Measurements from ENCODE around the gene ANKRD62. TPM values are rescaled to one million over a fixed set of nuclear protein-coding genes. Genes with fewer than 3 reads are reported as not detected.

ANKRD62 gene
- total and polyA plus RNA-seq, 7 donors: 0.03 to 0.55 TPM; not detected in 5

GRCh38 chr18:12086677-12087470, 6.8 kb upstream of the ANKRD62 start:
- no peak for DNase-seq
- Histone ChIP-seq H3K4me3 (no peak overlapping the region), H3K9me3 (no peaks in the 10 kb centered on the region), H3K27ac (no peak overlapping the region), H3K4me1 (no peaks in the 10 kb centered on the region), H3K36me3 (no peaks in the 10 kb centered on the region), H3K27me3 (no peaks in the 10 kb centered on the region)
- intact Hi-C loops (cut with DNase I): no loop called here
- TF ChIP-seq POLR2A (IDR thresholded peaks at IDR 0.05) (no peak), EP300 (IDR thresholded peaks at IDR 0.05) (no peak), POLR2AphosphoS5 (IDR thresholded peaks at IDR 0.05) (no peak)
- TF ChIP-seq, protein P1, sequence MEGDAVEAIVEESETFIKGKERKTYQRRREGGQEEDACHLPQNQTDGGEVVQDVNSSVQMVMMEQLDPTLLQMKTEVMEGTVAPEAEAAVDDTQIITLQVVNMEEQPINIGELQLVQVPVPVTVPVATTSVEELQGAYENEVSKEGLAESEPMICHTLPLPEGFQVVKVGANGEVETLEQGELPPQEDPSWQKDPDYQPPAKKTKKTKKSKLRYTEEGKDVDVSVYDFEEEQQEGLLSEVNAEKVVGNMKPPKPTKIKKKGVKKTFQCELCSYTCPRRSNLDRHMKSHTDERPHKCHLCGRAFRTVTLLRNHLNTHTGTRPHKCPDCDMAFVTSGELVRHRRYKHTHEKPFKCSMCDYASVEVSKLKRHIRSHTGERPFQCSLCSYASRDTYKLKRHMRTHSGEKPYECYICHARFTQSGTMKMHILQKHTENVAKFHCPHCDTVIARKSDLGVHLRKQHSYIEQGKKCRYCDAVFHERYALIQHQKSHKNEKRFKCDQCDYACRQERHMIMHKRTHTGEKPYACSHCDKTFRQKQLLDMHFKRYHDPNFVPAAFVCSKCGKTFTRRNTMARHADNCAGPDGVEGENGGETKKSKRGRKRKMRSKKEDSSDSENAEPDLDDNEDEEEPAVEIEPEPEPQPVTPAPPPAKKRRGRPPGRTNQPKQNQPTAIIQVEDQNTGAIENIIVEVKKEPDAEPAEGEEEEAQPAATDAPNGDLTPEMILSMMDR (IDR thresholded peaks at IDR 0.05): no peak
- WGBS, 2 donors: 87 to 89% methylated on average over 18 of the region's 18 CpGs

DNA sequence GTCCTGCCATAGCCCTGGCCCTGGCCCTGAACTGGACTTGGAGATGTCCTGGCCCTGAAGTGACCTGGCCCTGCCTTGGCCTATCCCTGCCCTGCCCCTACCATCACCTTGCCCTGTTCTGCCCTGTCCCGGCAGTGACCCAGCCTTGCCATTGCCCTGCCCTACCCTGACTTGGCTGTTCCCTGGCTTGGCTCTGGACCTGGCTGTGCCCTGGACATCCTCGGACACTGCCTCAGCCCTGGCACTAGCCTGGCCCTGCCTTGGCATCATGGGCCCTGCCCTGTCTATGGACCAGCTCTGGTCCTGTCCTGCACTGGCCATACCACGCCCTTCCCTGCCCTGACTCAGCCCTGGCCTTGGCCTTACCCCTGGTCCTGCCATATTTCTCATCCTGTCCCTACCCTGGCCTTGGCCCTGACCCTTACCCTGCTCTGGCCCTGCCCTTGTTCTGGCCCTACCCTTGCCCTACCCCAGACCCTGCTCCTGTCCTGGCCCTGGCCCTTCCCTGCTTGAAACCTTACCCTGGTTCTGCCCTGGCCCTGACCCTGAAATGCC, 6.1 kb upstream of the ANKRD62 start:
- intact Hi-C loops (cut with DNase I): no loop called here
- H3K9me3 ChIP-seq: no peaks in the 10 kb centered on the region
- WGBS, 2 donors: 86 to 89% methylated on average over 3 of the region's 3 CpGs
- TF ChIP-seq POLR2A (IDR thresholded peaks at IDR 0.05) (no peak), POLR2AphosphoS5 (IDR thresholded peaks at IDR 0.05) (no peak), EP300 (IDR thresholded peaks at IDR 0.05) (no peak)
- TF ChIP-seq, protein P1 (IDR thresholded peaks at IDR 0.05): no peak
- H3K27ac ChIP-seq: no peak overlapping the region
- H3K27me3 ChIP-seq: no peaks in the 10 kb centered on the region
- H3K4me3 ChIP-seq: no peak overlapping the region
- no peaks in the 10 kb centered on the region for H3K4me1 ChIP-seq
- H3K36me3 ChIP-seq: no peaks in the 10 kb centered on the region
- DNase-seq: no peak

DNA sequence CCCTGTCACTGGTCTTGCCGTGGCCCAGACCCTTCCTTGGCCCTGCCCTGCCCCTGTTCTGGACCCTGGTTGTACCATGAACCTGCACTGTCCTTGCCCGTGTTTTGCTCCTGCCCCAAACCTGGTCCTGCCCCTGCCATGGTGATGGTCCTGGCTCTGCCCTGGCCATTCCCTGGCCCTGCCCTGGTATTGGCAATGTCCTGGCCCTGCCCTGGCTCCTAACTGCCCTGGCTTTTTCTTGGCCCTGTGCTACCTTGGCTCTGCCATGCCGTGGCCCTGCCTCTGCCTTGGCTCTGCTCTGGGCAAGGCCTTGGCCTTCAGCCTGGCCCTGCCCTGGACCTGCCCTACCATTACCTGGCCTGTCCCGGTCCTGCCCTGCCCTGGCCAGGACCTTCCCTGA, 5.5 kb upstream of the ANKRD62 start:
- H3K27me3 ChIP-seq: no peaks in the 10 kb centered on the region
- H3K9me3 ChIP-seq: no peaks in the 10 kb centered on the region
- intact Hi-C loops (cut with DNase I): no loop called here
- H3K4me1 ChIP-seq: no peaks in the 10 kb centered on the region
- DNase-seq: no peak
- TF ChIP-seq, protein P1 (IDR thresholded peaks at IDR 0.05): no peak
- TF ChIP-seq POLR2A (IDR thresholded peaks at IDR 0.05) (no peak), EP300 (IDR thresholded peaks at IDR 0.05) (no peak), POLR2AphosphoS5 (IDR thresholded peaks at IDR 0.05) (no peak)
- no peak overlapping the region for H3K4me3 ChIP-seq
- H3K36me3 ChIP-seq: no peaks in the 10 kb centered on the region
- 70 to 90% methylated on average over 4 of the region's 4 CpGs for WGBS, 2 donors
- no peak overlapping the region for H3K27ac ChIP-seq

DNA sequence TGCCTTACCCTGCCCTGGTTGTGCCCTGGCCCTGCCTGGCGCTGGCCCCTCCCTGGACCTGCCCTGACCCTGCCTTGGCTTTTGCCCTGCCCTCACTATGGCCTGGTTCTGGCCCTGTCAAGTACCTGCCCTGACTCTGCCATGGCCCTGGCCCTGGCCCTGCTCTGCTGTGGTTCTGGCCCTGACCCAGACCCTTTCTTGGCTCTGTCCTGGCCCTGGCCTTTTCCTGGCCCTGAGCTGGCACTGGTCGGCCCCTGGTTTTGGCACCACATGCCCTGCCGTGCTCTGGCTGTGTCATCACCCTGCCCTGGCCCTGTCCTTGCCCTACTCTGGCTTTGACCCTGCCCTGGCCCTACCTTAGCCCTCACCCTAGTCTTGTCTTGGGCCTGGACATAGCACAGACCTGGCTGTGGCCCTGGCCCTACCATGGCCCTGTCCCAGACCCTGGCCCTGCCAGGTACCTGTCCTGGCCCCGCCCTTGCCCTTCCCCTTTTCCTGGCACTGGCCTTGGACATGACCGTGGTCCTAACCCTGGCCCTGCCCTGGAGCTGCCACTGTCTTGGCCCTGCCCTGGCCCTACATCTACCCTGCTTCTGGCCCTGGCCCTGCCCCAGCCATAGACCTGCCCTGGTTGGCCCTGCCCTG, 4.8 kb upstream of the ANKRD62 start:
- WGBS, 2 donors: 73 to 84% methylated on average over 5 of the region's 5 CpGs
- H3K36me3 ChIP-seq: no peaks in the 10 kb centered on the region
- H3K27me3 ChIP-seq: no peaks in the 10 kb centered on the region
- H3K27ac ChIP-seq: no peak overlapping the region
- DNase-seq: no peak
- no peak for TF ChIP-seq POLR2AphosphoS5 (IDR thresholded peaks at IDR 0.05)
- TF ChIP-seq POLR2A (IDR thresholded peaks at IDR 0.05): no peak
- TF ChIP-seq, protein P1 (IDR thresholded peaks at IDR 0.05): no peak
- no peak for TF ChIP-seq EP300 (IDR thresholded peaks at IDR 0.05)
- H3K9me3 ChIP-seq: no peaks in the 10 kb centered on the region
- intact Hi-C loops (cut with DNase I): no loop called here
- H3K4me1 ChIP-seq: no peaks in the 10 kb centered on the region
- H3K4me3 ChIP-seq: no peak overlapping the region

Data from sigmoid colon (tissue), 7 donors.